MCF 10A (cell line): Measurements from ENCODE around the gene KCTD12. TPM values are rescaled to one million over a fixed set of nuclear protein-coding genes. Genes with fewer than 3 reads are reported as not detected.

Experiments
- BruUV-seq: library from RNA; stranded (reverse); fragments of 400-500 nt; replicated peaks from 2 replicates; lab custom pipeline; 2021; lab: Mats Ljungman, UMichigan
- CTCF ChIA-PET: fragments of 300-600 bp; sonication (Branson Sonifier 250); formaldehyde crosslinking; extraction: SDS; loops from one replicate; lab custom pipeline; 2021; ENCODE audit warnings: antibody characterized with exemption, inconsistent platforms; lab: Yijun Ruan, JAX
- POLR2A ChIA-PET: fragments of 300-600, 350-650 bp; sonication (Branson Sonifier 250); formaldehyde crosslinking; extraction: SDS; loops from one replicate; lab custom pipeline; 2020; ENCODE audit warnings: antibody characterized with exemption, inconsistent platforms; lab: Yijun Ruan, JAX
- DNase-seq: peaks from one replicate; pipeline ENCODE4 v3.0.0-alpha.2; 2018; ENCODE audit not compliant: unreplicated experiment
- H3K27ac Mint-ChIP-seq: one replicate; pipeline ENCODE4 v1.8.0; 2022; ENCODE audit warnings: mild to moderate bottlenecking, low read depth, mixed read lengths; ENCODE audit not compliant: unreplicated experiment
- H3K27me3 Mint-ChIP-seq: one replicate; pipeline ENCODE4 v1.8.0; 2022; ENCODE audit warnings: mixed read lengths; ENCODE audit not compliant: insufficient read depth, unreplicated experiment
- H3K36me3 Mint-ChIP-seq: one replicate; pipeline ENCODE4 v1.8.0; 2022; ENCODE audit warnings: mild to moderate bottlenecking, moderate library complexity, mixed read lengths; ENCODE audit not compliant: insufficient read depth, unreplicated experiment
- H3K4me1 Mint-ChIP-seq: one replicate; pipeline ENCODE4 v1.8.0; 2022; ENCODE audit warnings: mixed read lengths; ENCODE audit not compliant: insufficient read depth, unreplicated experiment
- H3K4me3 Mint-ChIP-seq: one replicate; pipeline ENCODE4 v1.8.0; 2022; ENCODE audit warnings: mild to moderate bottlenecking, moderate library complexity, mixed read lengths; ENCODE audit not compliant: unreplicated experiment
- H3K9me3 Mint-ChIP-seq: one replicate; pipeline ENCODE4 v1.8.0; 2022; ENCODE audit warnings: mixed read lengths; ENCODE audit not compliant: unreplicated experiment
- CTCF ChIP-seq: fragments of 200-600 bp; IDR thresholded peaks from one replicate; pipeline ENCODE4 v1.8.0; 2022; ENCODE audit warnings: antibody characterized with exemption, mild to moderate bottlenecking; ENCODE audit not compliant: unreplicated experiment
- intact Hi-C: fragments of 100-400 bp; cut with micrococcal nuclease; formaldehyde crosslinking; loops from 2 replicates; pipeline ENCODE4 v1.14.1; 2022
- total RNA-seq: library from RNA; stranded (reverse); gene quantifications from 2 replicates; pipeline ENCODE4 v1.2.3, GENCODE V29; 2022

Gene KCTD12
- total RNA-seq, 1 experiment from 2014 or later: 15.8 TPM

DNA sequence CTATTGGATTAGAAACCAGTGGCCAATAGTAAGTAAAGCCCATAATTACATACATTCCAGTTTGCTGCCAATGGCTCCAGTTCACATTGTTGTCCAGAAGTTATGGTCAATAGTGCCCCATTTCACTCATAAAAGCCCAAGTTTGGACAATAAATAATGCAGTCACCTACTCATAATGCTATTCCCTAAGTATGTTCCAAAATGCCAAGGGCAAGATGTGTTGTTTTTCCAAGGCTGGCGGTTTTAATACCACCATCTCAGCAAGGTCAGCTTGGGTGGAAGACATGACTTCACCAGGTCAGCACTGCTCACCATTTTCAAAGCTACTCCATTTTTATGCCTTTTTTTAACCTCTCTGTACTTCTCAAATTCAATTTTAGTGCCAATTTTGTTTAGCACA, 32.7 kb downstream of the KCTD12 start:
- no peak for TF ChIP-seq CTCF
- intact Hi-C loops: no loop called here
- peak; percentile 49 for DNase-seq
- Mint-ChIP-seq H3K36me3 (no peaks in the 10 kb centered on the region), H3K4me1 (peaks cover 40% of the 10 kb centered on the region), H3K27me3 (no peaks in the 10 kb centered on the region), H3K9me3 (no peaks in the 10 kb centered on the region), H3K27ac (peak overlapping the region; percentile 77), H3K4me3 (no peak overlapping the region)
- CTCF ChIA-PET: interaction anchor here (1.5 to 4.6 kb wide), 5 partner anchors 11 to 35 kb away, joined by 3 to 50 read pairs (median 4); partner anchors contain the start of gene KCTD12
- POLR2A ChIA-PET: interaction anchor here (0.8 to 7.2 kb wide), 9 partner anchors 17 to 142 kb away, joined by 3 to 71 read pairs (median 6); partner anchors contain the start of gene KCTD12
- BruUV-seq: no TSS peak

GRCh38 chr13:76852986-76853385, 33.2 kb downstream of the KCTD12 start:
- H3K36me3 Mint-ChIP-seq: no peaks in the 10 kb centered on the region
- CTCF ChIA-PET: interaction anchor here (0.6 to 4.6 kb wide), 5 partner anchors 11 to 503 kb away, joined by 4 to 50 read pairs (median 4); partner anchors contain the start of gene KCTD12
- peaks cover 42% of the 10 kb centered on the region for H3K4me1 Mint-ChIP-seq
- DNase-seq: peak; percentile 95
- no peak overlapping the region for H3K4me3 Mint-ChIP-seq
- intact Hi-C loops: no loop called here
- H3K27me3 Mint-ChIP-seq: no peaks in the 10 kb centered on the region
- TF ChIP-seq CTCF: no peak
- POLR2A ChIA-PET: interaction anchor here (0.5 to 7.2 kb wide), 11 partner anchors 16 to 1121 kb away, joined by 3 to 71 read pairs (median 4); partner anchors contain the start of genes CLN5 and KCTD12
- H3K27ac Mint-ChIP-seq: peak overlapping the region; percentile 77
- no TSS peak for BruUV-seq
- H3K9me3 Mint-ChIP-seq: no peaks in the 10 kb centered on the region

DNA sequence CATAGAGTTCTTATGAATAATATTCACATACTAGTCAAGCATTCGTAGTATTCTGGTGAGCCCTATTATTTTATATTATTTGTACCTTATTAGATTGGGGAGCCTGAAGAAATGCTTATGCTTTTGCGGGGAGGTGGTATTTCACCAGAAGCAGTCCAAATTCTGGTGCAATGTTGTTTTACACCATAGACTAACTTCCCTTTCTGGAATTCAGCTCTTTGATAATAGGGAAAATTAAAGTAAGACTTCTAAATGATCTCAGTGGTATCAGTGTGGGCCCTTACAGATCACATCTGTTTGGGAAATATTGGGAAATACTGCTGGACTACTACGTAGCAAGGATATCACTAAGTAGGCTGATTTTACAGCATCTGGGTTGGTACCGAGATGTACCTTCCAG, 34.2 kb downstream of the KCTD12 start:
- BruUV-seq: no TSS peak
- CTCF ChIA-PET: interaction anchor here (1.7 to 4.6 kb wide), 2 partner anchors 28 to 33 kb away, joined by 4 to 50 read pairs; partner anchors contain the start of gene KCTD12
- no peak overlapping the region for H3K27ac Mint-ChIP-seq
- no peak for DNase-seq
- H3K27me3 Mint-ChIP-seq: no peaks in the 10 kb centered on the region
- no peaks in the 10 kb centered on the region for H3K9me3 Mint-ChIP-seq
- H3K36me3 Mint-ChIP-seq: no peaks in the 10 kb centered on the region
- POLR2A ChIA-PET: interaction anchor here (1.1 to 7.2 kb wide), 6 partner anchors 10 to 140 kb away, joined by 3 to 71 read pairs (median 7); partner anchors contain the start of genes CLN5 and KCTD12
- intact Hi-C loops: no loop called here
- peaks cover 42% of the 10 kb centered on the region for H3K4me1 Mint-ChIP-seq
- H3K4me3 Mint-ChIP-seq: no peak overlapping the region
- TF ChIP-seq CTCF: no peak

DNA sequence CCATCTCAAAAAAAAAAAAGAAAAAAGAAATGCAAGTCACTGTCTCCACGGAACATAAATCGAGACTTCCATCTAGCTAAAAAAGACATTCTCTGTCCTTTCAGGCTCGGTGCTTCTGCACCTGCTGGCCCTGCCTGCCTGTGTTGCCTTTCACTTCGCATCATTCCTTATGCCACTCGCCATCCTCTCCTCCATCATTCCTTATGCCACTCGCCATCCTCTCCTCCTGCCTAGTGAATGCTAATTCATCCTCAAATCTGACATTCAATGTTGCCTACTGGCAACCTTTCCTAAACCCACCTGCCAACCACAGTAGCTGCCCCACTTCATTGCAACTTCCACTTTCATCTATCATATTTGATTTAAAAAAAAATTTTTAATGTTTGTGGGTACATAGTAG, 36.7 kb downstream of the KCTD12 start:
- intact Hi-C loops: no loop called here
- DNase-seq: no peak
- CTCF ChIA-PET: interaction anchor here (0.7 to 2.1 kb wide), 3 partner anchors 36 to 181 kb away, joined by 5 to 21 read pairs (median 5); partner anchors contain the start of gene KCTD12
- Mint-ChIP-seq H3K4me3 (no peak overlapping the region), H3K27me3 (no peaks in the 10 kb centered on the region), H3K36me3 (no peaks in the 10 kb centered on the region), H3K27ac (no peak overlapping the region), H3K4me1 (peaks cover 26% of the 10 kb centered on the region), H3K9me3 (no peaks in the 10 kb centered on the region)
- no TSS peak for BruUV-seq
- POLR2A ChIA-PET: no interaction called here
- no peak for TF ChIP-seq CTCF
